Thoracic aorta (tissue), 2 donors: ENCODE results near the gene PRRC2B. TPM values are rescaled to one million over a fixed set of nuclear protein-coding genes. Genes with fewer than 3 reads are reported as not detected.

ENCODE experiments used
- ATAC-seq: fragments of 150-250 bp; one replicate; pipeline ENCODE4 v1.8.0; 2017; ENCODE audit warnings: low read depth; ENCODE audit not compliant: insufficient number of reproducible peaks, low FRiP score
- DNase-seq: peaks from one replicate; pipeline ENCODE4 v3.0.0-alpha.2; 2020; ENCODE audit warnings: low spot score
- H3K27ac ChIP-seq, 2 donors: fragments of 200-600 bp; sonication (generic); 1 replicate in 1 of 2; 2 replicates in 1 of 2; pipeline ENCODE4 v1.5.1; 2016; ENCODE audit warnings: mild to moderate bottlenecking in 2 of 2, moderate library complexity in 2 of 2
- H3K27me3 ChIP-seq: fragments of 200-600 bp; sonication (generic); replicated peaks from 2 replicates; pipeline ENCODE4 v1.6.0; 2016; ENCODE audit warnings: mild to moderate bottlenecking; ENCODE audit not compliant: insufficient read depth
- H3K36me3 ChIP-seq: fragments of 200-600 bp; sonication (generic); one replicate; pipeline ENCODE4 v1.5.1; 2016
- H3K4me1 ChIP-seq, 2 donors: fragments of 200-600 bp; sonication (generic); 1 replicate in 1 of 2; 2 replicates in 1 of 2; pipeline versions ENCODE4 v1.5.1 to v1.6.0; 2016; ENCODE audit warnings: low read depth in 2 of 2, mild to moderate bottlenecking in 1 of 2; ENCODE audit not compliant: control insufficient read depth in 1 of 2
- H3K4me3 ChIP-seq: fragments of 200-600 bp; sonication (generic); 2 replicates; pipeline ENCODE4 v1.5.1; 2016; ENCODE audit warnings: mild to moderate bottlenecking
- H3K9me3 ChIP-seq: fragments of 200-600 bp; sonication (generic); 2 replicates; pipeline ENCODE4 v1.5.1; 2016
- CTCF ChIP-seq: fragments of 200-600 bp; sonication (generic); IDR thresholded peaks from one replicate; pipeline ENCODE4 v1.5.1; 2019; ENCODE audit warnings: antibody characterized with exemption
- total RNA-seq, 2 donors: library from RNA; depleted of rRNA; stranded (reverse); fragments of >200 nt; gene quantifications; one replicate each; pipeline versions ENCODE4 v1.1.0 to v1.2.3, GENCODE V29; 2016

Gene PRRC2B
- total RNA-seq, 2 donors from 2014 or later = 162 to 198 TPM

DNA sequence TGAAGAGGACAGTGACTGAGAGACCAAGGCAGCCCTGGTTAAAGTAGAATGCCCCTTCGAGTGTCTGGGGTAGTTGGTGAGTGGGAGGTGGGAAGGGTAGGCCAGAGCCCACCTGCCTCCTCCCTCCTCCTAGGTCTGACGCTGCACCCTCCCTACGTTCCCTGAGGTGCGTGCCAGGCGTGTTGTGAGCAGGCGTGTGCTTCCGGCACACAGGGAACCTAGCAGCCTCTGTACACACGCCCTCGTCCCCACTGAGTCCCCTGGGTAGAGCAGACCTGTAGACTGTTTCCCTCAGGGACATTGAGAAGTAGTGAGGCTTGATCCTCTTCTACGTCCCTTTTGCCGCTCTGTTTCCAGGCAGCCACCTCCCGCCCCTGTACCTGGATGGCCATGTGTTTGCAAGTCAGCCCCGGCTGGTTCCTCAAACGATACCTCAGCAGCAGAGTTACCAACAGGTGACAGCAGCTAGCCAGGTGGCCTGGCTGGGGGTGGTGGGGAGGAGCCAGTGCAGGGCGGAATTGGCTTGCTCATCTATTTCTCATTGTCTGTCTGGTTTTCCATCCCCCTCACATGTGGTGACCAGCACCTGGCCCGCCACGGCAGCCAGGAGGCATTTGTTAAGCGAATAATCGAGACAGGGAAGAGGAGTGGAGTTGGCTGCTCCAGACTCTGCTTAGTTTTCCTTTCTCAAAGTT, 92.0 kb downstream of the PRRC2B start:
- H3K4me3 ChIP-seq = no peak overlapping the region
- no peak overlapping the region for H3K27ac ChIP-seq
- H3K4me1 ChIP-seq = peaks cover 0 to 16% of the 10 kb centered on the region in 2 donors
- TF ChIP-seq CTCF = no peak
- H3K27me3 ChIP-seq = no peaks in the 10 kb centered on the region
- no peak for DNase-seq
- peaks cover 88% of the 10 kb centered on the region for H3K36me3 ChIP-seq
- no peaks in the 10 kb centered on the region for H3K9me3 ChIP-seq
- no peak for ATAC-seq

DNA sequence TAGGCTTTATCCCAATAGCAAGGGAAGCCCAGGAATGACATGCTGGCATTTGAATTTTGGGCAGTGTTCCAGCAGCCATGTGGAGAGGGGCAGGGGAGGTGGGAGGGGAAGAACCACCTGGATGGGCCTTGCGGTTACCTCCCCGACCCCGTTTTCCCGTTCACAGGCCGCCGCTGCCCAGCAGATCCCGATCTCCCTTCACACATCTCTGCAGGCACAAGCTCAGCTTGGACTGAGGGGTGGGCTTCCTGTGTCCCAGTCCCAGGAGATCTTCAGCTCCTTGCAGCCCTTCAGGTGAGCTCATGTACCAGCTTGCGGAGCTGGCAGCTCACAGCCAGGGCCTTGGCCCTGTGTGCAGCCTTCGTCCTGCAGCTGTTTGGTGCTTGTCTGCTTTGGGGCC, 93.1 kb downstream of the PRRC2B start:
- peaks cover 0 to 16% of the 10 kb centered on the region in 2 donors for H3K4me1 ChIP-seq
- no peak for TF ChIP-seq CTCF
- H3K36me3 ChIP-seq = peaks cover 94% of the 10 kb centered on the region
- DNase-seq (no peak), ATAC-seq (no peak)
- H3K27me3 ChIP-seq = no peaks in the 10 kb centered on the region
- H3K4me3 ChIP-seq = no peak overlapping the region
- H3K27ac ChIP-seq = no peak overlapping the region
- H3K9me3 ChIP-seq = no peaks in the 10 kb centered on the region

DNA sequence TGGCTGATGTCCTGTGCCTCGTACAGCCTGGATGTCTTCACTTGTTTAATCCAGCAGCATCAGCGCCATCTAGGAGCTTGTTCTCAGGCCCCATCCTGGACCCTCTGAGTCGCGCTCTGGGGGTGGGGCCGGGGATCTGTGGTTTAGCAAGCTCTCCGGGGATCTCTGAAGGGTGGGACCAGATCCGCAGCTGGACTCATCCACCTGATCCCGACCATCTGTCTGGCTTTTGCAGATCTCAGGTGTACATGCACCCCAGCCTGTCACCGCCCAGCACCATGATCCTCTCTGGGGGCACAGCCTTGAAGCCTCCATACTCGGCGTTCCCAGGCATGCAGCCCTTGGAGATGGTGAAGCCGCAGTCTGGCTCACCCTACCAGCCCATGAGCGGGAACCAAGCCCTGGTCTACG, 93.7 kb downstream of the PRRC2B start:
- no peaks in the 10 kb centered on the region for H3K9me3 ChIP-seq
- H3K27me3 ChIP-seq = no peaks in the 10 kb centered on the region
- no peak overlapping the region for H3K27ac ChIP-seq
- H3K36me3 ChIP-seq = peaks cover 94% of the 10 kb centered on the region
- ATAC-seq (no peak), DNase-seq (no peak)
- no peak overlapping the region for H3K4me3 ChIP-seq
- H3K4me1 ChIP-seq = peaks cover 0 to 13% of the 10 kb centered on the region in 2 donors
- TF ChIP-seq CTCF = no peak

DNA sequence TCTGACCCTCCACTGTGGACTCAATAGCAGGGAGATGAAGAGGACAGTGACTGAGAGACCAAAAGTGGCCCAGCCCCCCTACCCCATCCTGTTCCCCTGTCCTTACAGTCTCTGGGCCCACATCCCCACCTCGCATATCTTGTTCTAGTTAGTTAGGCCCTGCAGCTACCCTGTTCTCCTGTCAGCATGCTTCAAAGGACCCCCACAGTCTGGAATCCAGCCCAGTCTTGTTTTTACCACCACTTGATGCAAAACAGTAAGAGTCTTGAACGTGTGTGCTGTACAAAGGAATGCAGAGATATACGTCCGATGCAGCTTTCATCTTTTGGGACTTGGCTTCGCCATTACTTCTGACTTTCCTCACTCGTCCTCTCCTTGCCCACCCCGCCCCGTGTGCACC, 96.6 kb downstream of the PRRC2B start:
- ATAC-seq (no peak), DNase-seq (no peak)
- Histone ChIP-seq H3K9me3 (no peaks in the 10 kb centered on the region), H3K4me3 (no peak overlapping the region), H3K27ac (no peak overlapping the region), H3K4me1 (no peaks in the 10 kb centered on the region), H3K36me3 (peaks cover 93% of the 10 kb centered on the region), H3K27me3 (no peaks in the 10 kb centered on the region)
- no peak for TF ChIP-seq CTCF

- ATAC-seq = no peak
- H3K36me3 ChIP-seq = peaks cover 93% of the 10 kb centered on the region
- no peak overlapping the region for H3K27ac ChIP-seq
- no peak for TF ChIP-seq CTCF
- no peaks in the 10 kb centered on the region for H3K9me3 ChIP-seq
- H3K4me1 ChIP-seq = no peaks in the 10 kb centered on the region
- no peaks in the 10 kb centered on the region for H3K27me3 ChIP-seq
- no peak for DNase-seq
- no peak overlapping the region for H3K4me3 ChIP-seq
These were observed 97.3 kb downstream of the PRRC2B start for GRCh38 chr9:131491001-131491710.
